ENCODE measurements around the gene C5orf34.
"Not testable (repeated sequence)": the region's sequence is repeated elsewhere in the genome, so short reads cannot be mapped to it uniquely, and the experiment has no call there.

- TF ChIP-seq, protein P1, sequence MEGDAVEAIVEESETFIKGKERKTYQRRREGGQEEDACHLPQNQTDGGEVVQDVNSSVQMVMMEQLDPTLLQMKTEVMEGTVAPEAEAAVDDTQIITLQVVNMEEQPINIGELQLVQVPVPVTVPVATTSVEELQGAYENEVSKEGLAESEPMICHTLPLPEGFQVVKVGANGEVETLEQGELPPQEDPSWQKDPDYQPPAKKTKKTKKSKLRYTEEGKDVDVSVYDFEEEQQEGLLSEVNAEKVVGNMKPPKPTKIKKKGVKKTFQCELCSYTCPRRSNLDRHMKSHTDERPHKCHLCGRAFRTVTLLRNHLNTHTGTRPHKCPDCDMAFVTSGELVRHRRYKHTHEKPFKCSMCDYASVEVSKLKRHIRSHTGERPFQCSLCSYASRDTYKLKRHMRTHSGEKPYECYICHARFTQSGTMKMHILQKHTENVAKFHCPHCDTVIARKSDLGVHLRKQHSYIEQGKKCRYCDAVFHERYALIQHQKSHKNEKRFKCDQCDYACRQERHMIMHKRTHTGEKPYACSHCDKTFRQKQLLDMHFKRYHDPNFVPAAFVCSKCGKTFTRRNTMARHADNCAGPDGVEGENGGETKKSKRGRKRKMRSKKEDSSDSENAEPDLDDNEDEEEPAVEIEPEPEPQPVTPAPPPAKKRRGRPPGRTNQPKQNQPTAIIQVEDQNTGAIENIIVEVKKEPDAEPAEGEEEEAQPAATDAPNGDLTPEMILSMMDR (IDR thresholded peaks at IDR 0.05) = not testable (repeated sequence)
- not testable (repeated sequence) for TF ChIP-seq POLR2AphosphoS5 (IDR thresholded peaks at IDR 0.05)
Measured at GRCh38 chr5:43441575-43441974, 73.4 kb downstream of the C5orf34 start.

Measured in prostate gland (tissue), 2 donors.